HepG2 (cell line): ENCODE data around the gene OR10J5.

Experiments used
- BRCA1 ChIP-seq: sonication (generic); formaldehyde crosslinking; IDR thresholded peaks from 2 replicates; pipeline ENCODE4 v1.4.0; 2020; ENCODE audit warnings: missing genetic modification reagents
- GABPA ChIP-seq, 2 experiments: IDR thresholded peaks; 2 replicates each; pipeline ENCODE4 v1.6.1; 2011 to 2016; ENCODE audit warnings: low read depth in 2 of 2, low read length in 1 of 2, missing biosample characterization in 1 of 2, missing genetic modification characterization in 1 of 2
- HOXA7 ChIP-seq: sonication (generic); formaldehyde crosslinking; IDR thresholded peaks from 2 replicates; pipeline ENCODE4 v1.8.1; 2022; ENCODE audit warnings: mild to moderate bottlenecking, missing genetic modification reagents, moderate library complexity
- JUN ChIP-seq: sonication (generic); formaldehyde crosslinking; IDR thresholded peaks from 2 replicates; pipeline ENCODE4 v1.4.0; 2020; ENCODE audit warnings: mild to moderate bottlenecking, missing genetic modification reagents
- MED1 ChIP-seq: sonication (generic); formaldehyde crosslinking; IDR thresholded peaks from 2 replicates; pipeline ENCODE4 v1.4.0; 2020; ENCODE audit warnings: missing genetic modification reagents
- MIER3 ChIP-seq: IDR thresholded peaks from 2 replicates; pipeline ENCODE4 v1.6.1; 2016; ENCODE audit warnings: missing compliant biosample characterization, borderline replicate concordance
- ZNF747 ChIP-seq: sonication (generic); formaldehyde crosslinking; IDR thresholded peaks from 2 replicates; pipeline ENCODE4 v1.8.1; 2023; ENCODE audit warnings: missing genetic modification reagents, mild to moderate bottlenecking, borderline replicate concordance
- TF ChIP-seq, protein P1 (sequence below): sonication (generic); formaldehyde crosslinking; IDR thresholded peaks from 2 replicates; pipeline ENCODE4 v1.5.0; 2020; ENCODE audit warnings: mild to moderate bottlenecking, missing genetic modification reagents, moderate library complexity
- TF ChIP-seq, protein P2 (sequence below): sonication (generic); formaldehyde crosslinking; IDR thresholded peaks from 2 replicates; pipeline ENCODE4 v1.5.0; 2020; ENCODE audit warnings: mild to moderate bottlenecking, missing genetic modification reagents, borderline replicate concordance
- TF ChIP-seq, protein P3 (sequence below): IDR thresholded peaks from 2 replicates; pipeline ENCODE4 v1.6.1; 2016
- TF ChIP-seq, protein P4 (sequence below): sonication (generic); formaldehyde crosslinking; IDR thresholded peaks from 2 replicates; pipeline ENCODE4 v1.4.0; 2020; ENCODE audit warnings: mild to moderate bottlenecking, missing genetic modification reagents

DNA sequence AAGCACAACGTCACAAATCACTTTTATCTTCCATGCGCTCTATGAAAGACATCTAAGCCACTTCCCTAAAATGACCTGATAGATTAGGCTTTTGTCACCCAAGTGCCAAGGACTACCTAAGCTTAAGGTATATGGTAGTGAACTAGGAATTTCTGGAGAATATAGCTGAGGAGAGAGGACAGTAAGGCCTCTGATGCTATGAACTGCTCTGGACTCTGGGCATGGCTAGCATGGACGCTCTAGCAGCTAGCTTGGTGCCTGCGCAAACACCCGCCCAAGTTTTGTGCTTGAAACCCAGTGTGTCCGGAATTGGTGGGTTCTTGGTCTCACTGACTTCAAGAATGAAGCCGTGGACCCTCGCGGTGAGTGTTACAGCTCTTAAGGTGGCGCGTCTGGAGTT is 42.5 kb downstream of the OR10J5 start:
- TF ChIP-seq, protein P1, sequence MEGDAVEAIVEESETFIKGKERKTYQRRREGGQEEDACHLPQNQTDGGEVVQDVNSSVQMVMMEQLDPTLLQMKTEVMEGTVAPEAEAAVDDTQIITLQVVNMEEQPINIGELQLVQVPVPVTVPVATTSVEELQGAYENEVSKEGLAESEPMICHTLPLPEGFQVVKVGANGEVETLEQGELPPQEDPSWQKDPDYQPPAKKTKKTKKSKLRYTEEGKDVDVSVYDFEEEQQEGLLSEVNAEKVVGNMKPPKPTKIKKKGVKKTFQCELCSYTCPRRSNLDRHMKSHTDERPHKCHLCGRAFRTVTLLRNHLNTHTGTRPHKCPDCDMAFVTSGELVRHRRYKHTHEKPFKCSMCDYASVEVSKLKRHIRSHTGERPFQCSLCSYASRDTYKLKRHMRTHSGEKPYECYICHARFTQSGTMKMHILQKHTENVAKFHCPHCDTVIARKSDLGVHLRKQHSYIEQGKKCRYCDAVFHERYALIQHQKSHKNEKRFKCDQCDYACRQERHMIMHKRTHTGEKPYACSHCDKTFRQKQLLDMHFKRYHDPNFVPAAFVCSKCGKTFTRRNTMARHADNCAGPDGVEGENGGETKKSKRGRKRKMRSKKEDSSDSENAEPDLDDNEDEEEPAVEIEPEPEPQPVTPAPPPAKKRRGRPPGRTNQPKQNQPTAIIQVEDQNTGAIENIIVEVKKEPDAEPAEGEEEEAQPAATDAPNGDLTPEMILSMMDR (CRISPR knock-in tag) = no peak
- TF ChIP-seq HOXA7 (CRISPR knock-in tag) (no peak), MED1 (CRISPR knock-in tag) (no peak), JUN (CRISPR knock-in tag) (no peak), GABPA (IDR thresholded peaks at IDR 0.05; ENCODE audit: low read depth, low read length) (no peak), GABPA (CRISPR knock-in tag; IDR thresholded peaks at IDR 0.05; ENCODE audit: low read depth) (no peak), BRCA1 (CRISPR knock-in tag) (no peak), ZNF747 (CRISPR knock-in tag) (no peak), MIER3 (CRISPR knock-in tag) (no peak)
- TF ChIP-seq, protein P2, sequence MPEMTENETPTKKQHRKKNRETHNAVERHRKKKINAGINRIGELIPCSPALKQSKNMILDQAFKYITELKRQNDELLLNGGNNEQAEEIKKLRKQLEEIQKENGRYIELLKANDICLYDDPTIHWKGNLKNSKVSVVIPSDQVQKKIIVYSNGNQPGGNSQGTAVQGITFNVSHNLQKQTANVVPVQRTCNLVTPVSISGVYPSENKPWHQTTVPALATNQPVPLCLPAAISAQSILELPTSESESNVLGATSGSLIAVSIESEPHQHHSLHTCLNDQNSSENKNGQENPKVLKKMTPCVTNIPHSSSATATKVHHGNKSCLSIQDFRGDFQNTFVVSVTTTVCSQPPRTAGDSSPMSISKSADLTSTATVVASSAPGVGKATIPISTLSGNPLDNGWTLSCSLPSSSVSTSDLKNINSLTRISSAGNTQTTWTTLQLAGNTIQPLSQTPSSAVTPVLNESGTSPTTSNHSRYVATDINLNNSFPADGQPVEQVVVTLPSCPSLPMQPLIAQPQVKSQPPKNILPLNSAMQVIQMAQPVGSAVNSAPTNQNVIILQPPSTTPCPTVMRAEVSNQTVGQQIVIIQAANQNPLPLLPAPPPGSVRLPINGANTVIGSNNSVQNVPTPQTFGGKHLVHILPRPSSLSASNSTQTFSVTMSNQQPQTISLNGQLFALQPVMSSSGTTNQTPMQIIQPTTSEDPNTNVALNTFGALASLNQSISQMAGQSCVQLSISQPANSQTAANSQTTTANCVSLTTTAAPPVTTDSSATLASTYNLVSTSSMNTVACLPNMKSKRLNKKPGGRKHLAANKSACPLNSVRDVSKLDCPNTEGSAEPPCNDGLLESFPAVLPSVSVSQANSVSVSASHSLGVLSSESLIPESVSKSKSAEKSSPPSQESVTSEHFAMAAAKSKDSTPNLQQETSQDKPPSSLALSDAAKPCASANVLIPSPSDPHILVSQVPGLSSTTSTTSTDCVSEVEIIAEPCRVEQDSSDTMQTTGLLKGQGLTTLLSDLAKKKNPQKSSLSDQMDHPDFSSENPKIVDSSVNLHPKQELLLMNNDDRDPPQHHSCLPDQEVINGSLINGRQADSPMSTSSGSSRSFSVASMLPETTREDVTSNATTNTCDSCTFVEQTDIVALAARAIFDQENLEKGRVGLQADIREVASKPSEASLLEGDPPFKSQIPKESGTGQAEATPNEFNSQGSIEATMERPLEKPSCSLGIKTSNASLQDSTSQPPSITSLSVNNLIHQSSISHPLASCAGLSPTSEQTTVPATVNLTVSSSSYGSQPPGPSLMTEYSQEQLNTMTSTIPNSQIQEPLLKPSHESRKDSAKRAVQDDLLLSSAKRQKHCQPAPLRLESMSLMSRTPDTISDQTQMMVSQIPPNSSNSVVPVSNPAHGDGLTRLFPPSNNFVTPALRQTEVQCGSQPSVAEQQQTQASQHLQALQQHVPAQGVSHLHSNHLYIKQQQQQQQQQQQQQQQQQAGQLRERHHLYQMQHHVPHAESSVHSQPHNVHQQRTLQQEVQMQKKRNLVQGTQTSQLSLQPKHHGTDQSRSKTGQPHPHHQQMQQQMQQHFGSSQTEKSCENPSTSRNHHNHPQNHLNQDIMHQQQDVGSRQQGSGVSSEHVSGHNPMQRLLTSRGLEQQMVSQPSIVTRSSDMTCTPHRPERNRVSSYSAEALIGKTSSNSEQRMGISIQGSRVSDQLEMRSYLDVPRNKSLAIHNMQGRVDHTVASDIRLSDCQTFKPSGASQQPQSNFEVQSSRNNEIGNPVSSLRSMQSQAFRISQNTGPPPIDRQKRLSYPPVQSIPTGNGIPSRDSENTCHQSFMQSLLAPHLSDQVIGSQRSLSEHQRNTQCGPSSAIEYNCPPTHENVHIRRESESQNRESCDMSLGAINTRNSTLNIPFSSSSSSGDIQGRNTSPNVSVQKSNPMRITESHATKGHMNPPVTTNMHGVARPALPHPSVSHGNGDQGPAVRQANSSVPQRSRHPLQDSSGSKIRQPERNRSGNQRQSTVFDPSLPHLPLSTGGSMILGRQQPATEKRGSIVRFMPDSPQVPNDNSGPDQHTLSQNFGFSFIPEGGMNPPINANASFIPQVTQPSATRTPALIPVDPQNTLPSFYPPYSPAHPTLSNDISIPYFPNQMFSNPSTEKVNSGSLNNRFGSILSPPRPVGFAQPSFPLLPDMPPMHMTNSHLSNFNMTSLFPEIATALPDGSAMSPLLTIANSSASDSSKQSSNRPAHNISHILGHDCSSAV (CRISPR knock-in tag) = no peak
- TF ChIP-seq, protein P3, sequence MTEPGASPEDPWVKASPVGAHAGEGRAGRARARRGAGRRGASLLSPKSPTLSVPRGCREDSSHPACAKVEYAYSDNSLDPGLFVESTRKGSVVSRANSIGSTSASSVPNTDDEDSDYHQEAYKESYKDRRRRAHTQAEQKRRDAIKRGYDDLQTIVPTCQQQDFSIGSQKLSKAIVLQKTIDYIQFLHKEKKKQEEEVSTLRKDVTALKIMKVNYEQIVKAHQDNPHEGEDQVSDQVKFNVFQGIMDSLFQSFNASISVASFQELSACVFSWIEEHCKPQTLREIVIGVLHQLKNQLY (CRISPR knock-in tag) = no peak
- TF ChIP-seq, protein P4, sequence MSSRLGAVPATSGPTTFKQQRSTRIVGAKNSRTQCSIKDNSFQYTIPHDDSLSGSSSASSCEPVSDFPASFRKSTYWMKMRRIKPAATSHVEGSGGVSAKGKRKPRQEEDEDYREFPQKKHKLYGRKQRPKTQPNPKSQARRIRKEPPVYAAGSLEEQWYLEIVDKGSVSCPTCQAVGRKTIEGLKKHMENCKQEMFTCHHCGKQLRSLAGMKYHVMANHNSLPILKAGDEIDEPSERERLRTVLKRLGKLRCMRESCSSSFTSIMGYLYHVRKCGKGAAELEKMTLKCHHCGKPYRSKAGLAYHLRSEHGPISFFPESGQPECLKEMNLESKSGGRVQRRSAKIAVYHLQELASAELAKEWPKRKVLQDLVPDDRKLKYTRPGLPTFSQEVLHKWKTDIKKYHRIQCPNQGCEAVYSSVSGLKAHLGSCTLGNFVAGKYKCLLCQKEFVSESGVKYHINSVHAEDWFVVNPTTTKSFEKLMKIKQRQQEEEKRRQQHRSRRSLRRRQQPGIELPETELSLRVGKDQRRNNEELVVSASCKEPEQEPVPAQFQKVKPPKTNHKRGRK (CRISPR knock-in tag) = no peak
